Measurements from ENCODE around the gene GALNT2.

GALNT2 gene

DNA sequence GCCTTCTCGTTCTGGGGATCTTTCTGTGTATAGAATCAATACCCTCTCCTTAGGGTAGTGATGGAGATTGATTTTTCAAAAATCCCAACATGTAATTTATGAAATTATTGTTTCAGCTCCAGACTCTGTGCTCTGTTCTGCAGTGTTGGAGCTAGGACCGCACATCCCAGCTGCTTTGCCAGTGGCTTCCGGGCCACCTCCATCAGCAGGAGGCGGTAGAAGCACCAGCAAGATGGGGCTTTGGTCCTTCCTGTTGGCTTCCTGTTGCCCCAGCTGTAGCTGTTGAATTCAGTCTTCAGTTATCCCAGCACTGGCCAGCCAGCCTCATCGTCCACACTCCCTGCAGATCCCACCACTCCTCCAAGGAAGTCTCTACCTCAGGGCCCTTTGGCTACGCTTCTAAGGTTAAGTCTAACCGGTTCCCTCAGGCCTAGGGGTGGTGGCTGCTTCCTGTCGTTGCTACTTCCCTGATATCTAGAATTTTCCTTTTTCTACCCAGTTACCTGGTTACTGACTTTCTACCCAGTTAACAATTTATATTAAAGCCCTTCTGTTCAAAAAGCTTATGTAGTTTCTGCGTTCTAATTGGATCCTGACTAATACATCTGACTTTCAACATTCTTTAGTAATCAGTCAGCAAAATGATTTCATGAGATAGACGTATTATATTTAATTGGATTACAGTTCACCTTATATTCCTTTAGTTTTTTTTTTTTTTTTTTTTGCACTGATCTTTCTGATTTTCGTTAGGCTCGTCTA is 24.6 kb downstream of the GALNT2 start:
- H3K36me3 ChIP-seq (ENCODE audit: low read length): no peaks in the 10 kb centered on the region
- no peaks in the 10 kb centered on the region for H3K9me2 ChIP-seq (replicated peaks; ENCODE audit: insufficient read depth, low read length)
- no peak overlapping the region for H3K4me2 ChIP-seq (ENCODE audit: low read depth, low read length, poor library complexity, severe bottlenecking)
- no peaks in the 10 kb centered on the region for H3F3A ChIP-seq (ENCODE audit: insufficient read depth)
- H3K4me3 ChIP-seq (ENCODE audit: insufficient read depth, low read length, poor library complexity, severe bottlenecking): no peak overlapping the region
- H3K27me3 ChIP-seq (ENCODE audit: low read length): no peaks in the 10 kb centered on the region
- no peaks in the 10 kb centered on the region for H3K9me3 ChIP-seq (ENCODE audit: insufficient read depth, low read length)
- H3K9ac ChIP-seq (ENCODE audit: low read length): no peak overlapping the region
- H4K20me1 ChIP-seq (ENCODE audit: low read depth, low read length): no peaks in the 10 kb centered on the region
- no peak overlapping the region for H3K27ac ChIP-seq (ENCODE audit: low read depth, low read length)
- TF ChIP-seq, protein P1, sequence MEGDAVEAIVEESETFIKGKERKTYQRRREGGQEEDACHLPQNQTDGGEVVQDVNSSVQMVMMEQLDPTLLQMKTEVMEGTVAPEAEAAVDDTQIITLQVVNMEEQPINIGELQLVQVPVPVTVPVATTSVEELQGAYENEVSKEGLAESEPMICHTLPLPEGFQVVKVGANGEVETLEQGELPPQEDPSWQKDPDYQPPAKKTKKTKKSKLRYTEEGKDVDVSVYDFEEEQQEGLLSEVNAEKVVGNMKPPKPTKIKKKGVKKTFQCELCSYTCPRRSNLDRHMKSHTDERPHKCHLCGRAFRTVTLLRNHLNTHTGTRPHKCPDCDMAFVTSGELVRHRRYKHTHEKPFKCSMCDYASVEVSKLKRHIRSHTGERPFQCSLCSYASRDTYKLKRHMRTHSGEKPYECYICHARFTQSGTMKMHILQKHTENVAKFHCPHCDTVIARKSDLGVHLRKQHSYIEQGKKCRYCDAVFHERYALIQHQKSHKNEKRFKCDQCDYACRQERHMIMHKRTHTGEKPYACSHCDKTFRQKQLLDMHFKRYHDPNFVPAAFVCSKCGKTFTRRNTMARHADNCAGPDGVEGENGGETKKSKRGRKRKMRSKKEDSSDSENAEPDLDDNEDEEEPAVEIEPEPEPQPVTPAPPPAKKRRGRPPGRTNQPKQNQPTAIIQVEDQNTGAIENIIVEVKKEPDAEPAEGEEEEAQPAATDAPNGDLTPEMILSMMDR (IDR thresholded peaks at IDR 0.05; ENCODE audit: insufficient read depth, low read length, poor library complexity, severe bottlenecking): no peak
- TF ChIP-seq EZH2phosphoT487 (conservative IDR thresholded peaks at IDR 0.05; ENCODE audit: low read length): no peak
- H3K79me2 ChIP-seq (ENCODE audit: insufficient read depth, low read length): no peaks in the 10 kb centered on the region
- H2AFZ ChIP-seq (ENCODE audit: low read depth, low read length, severe bottlenecking): no peak overlapping the region

DNA sequence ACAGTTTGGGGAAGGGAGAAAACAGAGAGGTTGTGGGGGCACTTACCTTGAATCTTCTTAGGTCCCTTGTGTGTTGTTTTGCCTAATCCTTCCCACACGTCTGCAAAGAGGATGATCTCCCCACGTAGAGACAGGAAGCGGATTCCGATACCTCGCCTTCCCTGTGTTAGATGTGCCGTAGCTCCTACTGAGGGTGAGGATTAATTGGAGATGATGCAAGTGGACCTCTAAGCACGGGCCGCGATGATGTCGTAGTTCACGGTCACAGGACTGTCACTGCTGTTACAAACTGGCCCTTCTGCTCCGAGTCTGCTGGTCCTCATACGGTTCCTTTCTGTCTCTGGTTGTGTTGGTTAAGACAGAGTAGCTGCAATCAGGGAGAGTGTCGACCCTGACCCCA is 27.7 kb downstream of the GALNT2 start:
- no peaks in the 10 kb centered on the region for H3K27me3 ChIP-seq (ENCODE audit: low read length)
- H3K36me3 ChIP-seq (ENCODE audit: low read length): no peaks in the 10 kb centered on the region
- H3K9me3 ChIP-seq (ENCODE audit: insufficient read depth, low read length): no peaks in the 10 kb centered on the region
- H3K4me3 ChIP-seq (ENCODE audit: insufficient read depth, low read length, poor library complexity, severe bottlenecking): no peak overlapping the region
- no peak for TF ChIP-seq EZH2phosphoT487 (conservative IDR thresholded peaks at IDR 0.05; ENCODE audit: low read length)
- TF ChIP-seq, protein P1 (IDR thresholded peaks at IDR 0.05; ENCODE audit: insufficient read depth, low read length, poor library complexity, severe bottlenecking): no peak
- no peaks in the 10 kb centered on the region for H3K9me2 ChIP-seq (replicated peaks; ENCODE audit: insufficient read depth, low read length)
- no peak overlapping the region for H2AFZ ChIP-seq (ENCODE audit: low read depth, low read length, severe bottlenecking)
- H3K79me2 ChIP-seq (ENCODE audit: insufficient read depth, low read length): no peaks in the 10 kb centered on the region
- no peak overlapping the region for H3K4me2 ChIP-seq (ENCODE audit: low read depth, low read length, poor library complexity, severe bottlenecking)
- H3K9ac ChIP-seq (ENCODE audit: low read length): no peak overlapping the region
- H3K27ac ChIP-seq (ENCODE audit: low read depth, low read length): no peak overlapping the region
- H4K20me1 ChIP-seq (ENCODE audit: low read depth, low read length): no peaks in the 10 kb centered on the region
- H3F3A ChIP-seq (ENCODE audit: insufficient read depth): no peaks in the 10 kb centered on the region

DNA sequence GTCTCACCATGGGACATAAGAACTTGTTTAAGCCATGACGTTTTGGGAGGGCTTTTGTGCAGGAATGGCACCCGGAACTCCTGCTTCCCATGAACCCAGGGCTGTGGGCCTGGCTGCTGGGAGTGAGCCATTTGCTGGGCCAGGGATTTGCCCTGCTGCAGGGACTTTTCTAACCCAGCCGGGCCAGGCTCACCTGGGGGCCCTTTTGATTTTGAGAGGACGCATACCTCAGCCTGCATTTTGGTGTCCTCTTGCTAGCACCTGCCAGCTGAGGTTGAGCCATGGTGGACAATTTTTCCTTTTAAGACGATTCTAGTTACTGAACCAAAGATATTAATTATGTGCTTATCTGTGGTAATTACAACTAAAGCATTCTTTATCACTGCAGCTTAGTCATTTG is 28.9 kb downstream of the GALNT2 start:
- no peak overlapping the region for H3K9ac ChIP-seq (ENCODE audit: low read length)
- no peak overlapping the region for H3K4me2 ChIP-seq (ENCODE audit: low read depth, low read length, poor library complexity, severe bottlenecking)
- H3K4me3 ChIP-seq (ENCODE audit: insufficient read depth, low read length, poor library complexity, severe bottlenecking): no peak overlapping the region
- no peaks in the 10 kb centered on the region for H3K36me3 ChIP-seq (ENCODE audit: low read length)
- no peaks in the 10 kb centered on the region for H3K27me3 ChIP-seq (ENCODE audit: low read length)
- no peak overlapping the region for H3K27ac ChIP-seq (ENCODE audit: low read depth, low read length)
- no peaks in the 10 kb centered on the region for H3K9me2 ChIP-seq (replicated peaks; ENCODE audit: insufficient read depth, low read length)
- no peaks in the 10 kb centered on the region for H4K20me1 ChIP-seq (ENCODE audit: low read depth, low read length)
- H3F3A ChIP-seq (ENCODE audit: insufficient read depth): no peaks in the 10 kb centered on the region
- TF ChIP-seq, protein P1 (IDR thresholded peaks at IDR 0.05; ENCODE audit: insufficient read depth, low read length, poor library complexity, severe bottlenecking): no peak
- TF ChIP-seq EZH2phosphoT487 (conservative IDR thresholded peaks at IDR 0.05; ENCODE audit: low read length): no peak
- H3K9me3 ChIP-seq (ENCODE audit: insufficient read depth, low read length): no peaks in the 10 kb centered on the region
- no peaks in the 10 kb centered on the region for H3K79me2 ChIP-seq (ENCODE audit: insufficient read depth, low read length)
- no peak overlapping the region for H2AFZ ChIP-seq (ENCODE audit: low read depth, low read length, severe bottlenecking)
